Measurements from ENCODE around the gene USP15. TPM values are rescaled to one million over a fixed set of nuclear protein-coding genes. Genes with fewer than 3 reads are reported as not detected.
"Not testable (repeated sequence)": the region's sequence is repeated elsewhere in the genome, so short reads cannot be mapped to it uniquely, and the experiment has no call there.

USP15 gene
- total RNA-seq, 1 donor from 2014 or later = 87.3 TPM

DNA sequence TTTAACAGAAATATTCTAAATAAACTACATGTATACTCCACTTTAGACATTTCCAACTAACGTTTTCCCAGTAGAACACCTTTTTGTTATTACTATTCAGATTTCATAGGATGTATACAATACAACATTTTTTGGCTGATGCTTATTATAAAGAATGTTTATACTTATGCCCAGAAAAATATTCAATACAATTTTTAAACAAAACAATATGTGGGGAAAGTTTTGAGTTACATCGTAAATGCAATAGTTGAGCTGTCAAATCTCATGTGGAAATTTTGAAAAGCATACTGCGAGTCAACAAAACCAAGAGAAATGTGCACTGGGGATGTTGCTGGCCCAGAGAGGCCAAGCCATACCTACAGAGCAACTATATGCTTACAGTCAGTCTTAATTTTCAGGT, 188.2 kb downstream of the USP15 start:
- Histone ChIP-seq H3K27me3 (no peaks in the 10 kb centered on the region), H3K36me3 (no peaks in the 10 kb centered on the region), H3K27ac (no peak overlapping the region), H3K4me1 (no peaks in the 10 kb centered on the region), H3K4me3 (no peak overlapping the region), H3K9me3 (no peaks in the 10 kb centered on the region)
- ATAC-seq (no peak), DNase-seq (no peak)
- intact Hi-C loops (cut with DNase I) = no loop called here
- TF ChIP-seq, protein P1, sequence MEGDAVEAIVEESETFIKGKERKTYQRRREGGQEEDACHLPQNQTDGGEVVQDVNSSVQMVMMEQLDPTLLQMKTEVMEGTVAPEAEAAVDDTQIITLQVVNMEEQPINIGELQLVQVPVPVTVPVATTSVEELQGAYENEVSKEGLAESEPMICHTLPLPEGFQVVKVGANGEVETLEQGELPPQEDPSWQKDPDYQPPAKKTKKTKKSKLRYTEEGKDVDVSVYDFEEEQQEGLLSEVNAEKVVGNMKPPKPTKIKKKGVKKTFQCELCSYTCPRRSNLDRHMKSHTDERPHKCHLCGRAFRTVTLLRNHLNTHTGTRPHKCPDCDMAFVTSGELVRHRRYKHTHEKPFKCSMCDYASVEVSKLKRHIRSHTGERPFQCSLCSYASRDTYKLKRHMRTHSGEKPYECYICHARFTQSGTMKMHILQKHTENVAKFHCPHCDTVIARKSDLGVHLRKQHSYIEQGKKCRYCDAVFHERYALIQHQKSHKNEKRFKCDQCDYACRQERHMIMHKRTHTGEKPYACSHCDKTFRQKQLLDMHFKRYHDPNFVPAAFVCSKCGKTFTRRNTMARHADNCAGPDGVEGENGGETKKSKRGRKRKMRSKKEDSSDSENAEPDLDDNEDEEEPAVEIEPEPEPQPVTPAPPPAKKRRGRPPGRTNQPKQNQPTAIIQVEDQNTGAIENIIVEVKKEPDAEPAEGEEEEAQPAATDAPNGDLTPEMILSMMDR (IDR thresholded peaks at IDR 0.05) = no peak

DNA sequence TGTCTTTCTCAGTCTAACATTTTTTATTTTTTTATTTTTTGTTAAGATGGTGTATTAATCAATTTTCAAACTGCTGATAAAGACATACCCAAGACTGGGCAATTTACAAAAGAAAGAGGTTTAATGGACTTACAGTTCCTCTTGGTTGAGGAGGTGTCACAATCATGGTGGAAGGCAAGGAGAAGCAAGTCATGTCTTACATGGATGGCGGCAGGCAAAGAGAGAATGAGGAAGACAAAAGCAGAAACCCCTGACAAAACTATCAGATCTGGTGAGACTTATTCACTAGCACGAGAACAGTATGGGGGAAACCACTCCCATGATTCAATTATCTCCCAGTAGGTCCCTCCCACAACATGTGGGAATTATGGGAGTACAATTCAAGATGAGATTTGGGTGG, 195.2 kb downstream of the USP15 start:
- H3K27ac ChIP-seq; H3K36me3 ChIP-seq; H3K9me3 ChIP-seq; DNase-seq; H3K4me3 ChIP-seq; H3K4me1 ChIP-seq; ATAC-seq; intact Hi-C loops (cut with DNase I); H3K27me3 ChIP-seq: not testable (repeated sequence)

DNA sequence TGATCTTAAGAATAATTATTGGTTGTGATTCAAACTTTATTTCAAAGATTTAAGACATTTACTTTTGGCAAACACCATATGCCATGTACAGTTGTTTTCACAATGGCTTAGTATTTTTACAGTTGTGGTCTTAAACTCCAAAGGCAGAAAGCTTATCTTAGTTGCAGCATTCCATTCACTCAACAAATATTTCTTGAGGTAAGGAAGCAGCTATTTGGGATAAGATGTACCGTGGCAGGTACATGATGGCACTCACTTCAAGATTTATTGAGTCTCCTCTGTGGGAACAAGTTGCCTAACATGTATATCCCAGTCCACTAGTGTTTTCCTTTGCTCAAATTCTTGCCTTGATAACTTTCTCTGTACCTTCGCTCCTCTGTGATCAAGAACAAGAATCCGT, 198.4 kb downstream of the USP15 start:
- no peak overlapping the region for H3K27ac ChIP-seq
- H3K36me3 ChIP-seq = no peaks in the 10 kb centered on the region
- no peaks in the 10 kb centered on the region for H3K27me3 ChIP-seq
- H3K4me3 ChIP-seq = no peak overlapping the region
- no peak for ATAC-seq
- intact Hi-C loops (cut with DNase I) = no loop called here
- no peak for DNase-seq
- no peaks in the 10 kb centered on the region for H3K4me1 ChIP-seq
- no peaks in the 10 kb centered on the region for H3K9me3 ChIP-seq
- TF ChIP-seq, protein P1 (IDR thresholded peaks at IDR 0.05) = no peak

DNA sequence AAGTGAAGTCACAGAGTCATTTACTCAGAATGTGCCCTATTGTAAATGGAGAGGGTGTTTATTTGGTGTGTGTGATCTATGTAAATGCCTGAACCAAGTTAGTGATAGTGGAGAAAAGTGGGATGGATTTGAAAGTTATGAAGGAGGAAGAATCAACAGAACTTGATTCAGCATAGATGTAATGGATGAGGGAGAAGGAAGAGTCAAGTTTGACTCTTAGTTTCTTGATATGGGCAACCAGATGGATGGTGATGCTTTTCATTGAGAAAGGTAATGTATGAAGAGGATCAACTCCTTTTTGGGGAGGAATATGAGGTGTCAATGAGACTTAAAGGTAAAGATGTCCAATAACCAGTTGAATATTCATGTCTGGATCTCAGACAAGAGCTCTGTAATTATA, 199.8 kb downstream of the USP15 start:
- H3K27ac ChIP-seq = no peak overlapping the region
- TF ChIP-seq, protein P1 (IDR thresholded peaks at IDR 0.05) = no peak

DNA sequence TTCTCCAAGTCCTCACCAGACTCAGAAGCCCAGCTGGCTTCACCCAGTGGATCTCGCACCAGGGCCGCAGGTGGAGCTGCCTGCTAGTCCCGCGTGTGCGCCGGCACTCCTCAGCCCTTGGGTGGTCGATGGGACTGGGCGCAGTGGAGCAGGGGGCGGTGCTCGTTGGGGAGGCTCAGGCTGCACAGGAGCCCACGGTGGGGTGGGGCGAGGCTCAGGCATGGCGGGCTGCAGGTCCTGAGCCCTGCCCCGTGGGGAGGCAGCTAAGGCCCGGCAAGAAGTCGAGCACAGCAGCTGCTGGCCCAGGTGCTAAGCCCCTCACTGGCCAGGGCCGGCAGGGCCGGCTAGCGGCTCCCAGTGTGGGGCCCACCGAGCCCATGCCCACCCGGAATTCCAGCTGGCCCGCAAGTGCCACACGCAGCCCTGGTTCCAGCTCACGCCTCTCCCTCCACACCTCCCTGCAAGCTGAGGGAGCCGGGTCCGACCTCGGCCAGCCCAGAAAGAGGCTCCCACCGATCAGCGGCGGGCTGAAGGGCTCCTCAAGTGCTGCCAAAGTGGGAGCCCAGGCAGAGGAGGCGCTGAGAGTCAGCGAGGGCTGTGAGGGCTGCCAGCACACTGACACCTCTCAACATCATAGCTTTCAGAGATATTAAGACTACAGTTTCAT, 201.1 kb downstream of the USP15 start:
- H3K27ac ChIP-seq; intact Hi-C loops (cut with DNase I); H3K27me3 ChIP-seq; H3K9me3 ChIP-seq; DNase-seq; ATAC-seq; H3K36me3 ChIP-seq; H3K4me3 ChIP-seq; H3K4me1 ChIP-seq: not testable (repeated sequence)

More for the DNA sequence above, 199.8 kb downstream of the USP15 start:
- no peaks in the 10 kb centered on the region for H3K27me3 ChIP-seq
- H3K9me3 ChIP-seq = no peaks in the 10 kb centered on the region
- H3K4me1 ChIP-seq = no peaks in the 10 kb centered on the region
- DNase-seq (no peak), ATAC-seq (no peak)
- no peaks in the 10 kb centered on the region for H3K36me3 ChIP-seq
- intact Hi-C loops (cut with DNase I) = no loop called here
- H3K4me3 ChIP-seq = no peak overlapping the region

DNA sequence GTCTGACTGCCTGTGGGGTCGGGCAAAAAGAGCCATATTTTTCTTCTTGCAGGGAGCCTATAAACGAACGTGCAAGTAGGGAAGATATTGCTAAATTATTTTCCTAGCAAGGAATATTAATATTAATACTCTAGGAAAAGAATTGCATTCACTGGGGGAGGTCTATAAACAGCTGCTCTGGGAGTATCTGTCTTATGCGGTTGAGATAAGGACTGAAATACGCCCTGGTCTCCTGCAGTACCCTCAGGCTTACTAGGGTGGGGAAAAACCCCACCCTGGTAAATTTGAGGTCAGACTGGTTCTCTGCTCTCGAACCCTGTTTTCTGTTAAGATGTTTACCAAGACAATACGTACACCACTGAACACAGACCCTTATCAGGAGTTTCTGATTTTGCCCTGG, 203.0 kb downstream of the USP15 start:
- H3K27me3 ChIP-seq; ATAC-seq; H3K36me3 ChIP-seq; H3K4me3 ChIP-seq; H3K4me1 ChIP-seq; intact Hi-C loops (cut with DNase I); H3K9me3 ChIP-seq; H3K27ac ChIP-seq; DNase-seq: not testable (repeated sequence)

Other genes starting within 250 kb of the USP15 start
- gene MON2, start 206.4 kb downstream of the USP15 start, total RNA-seq = 58.2 TPM

Measured in upper lobe of right lung (tissue), 1 donor.